Pons (tissue), 1 donor: ENCODE results near the gene SYVN1.
"Not testable (repeated sequence)": the region's sequence is repeated elsewhere in the genome, so short reads cannot be mapped to it uniquely, and the experiment has no call there.

ENCODE experiments used
- DNase-seq: peaks from one replicate; pipeline ENCODE4 v3.0.0-alpha.2; 2016; ENCODE audit warnings: low spot score

SYVN1 gene

GRCh38 chr11:65151331-65151899 is 17.1 kb upstream of the SYVN1 start:
- DNase-seq: no peak

- DNase-seq: peak; percentile 78
Measured at GRCh38 chr11:65150509-65151299, 16.4 kb upstream of the SYVN1 start.

DNA sequence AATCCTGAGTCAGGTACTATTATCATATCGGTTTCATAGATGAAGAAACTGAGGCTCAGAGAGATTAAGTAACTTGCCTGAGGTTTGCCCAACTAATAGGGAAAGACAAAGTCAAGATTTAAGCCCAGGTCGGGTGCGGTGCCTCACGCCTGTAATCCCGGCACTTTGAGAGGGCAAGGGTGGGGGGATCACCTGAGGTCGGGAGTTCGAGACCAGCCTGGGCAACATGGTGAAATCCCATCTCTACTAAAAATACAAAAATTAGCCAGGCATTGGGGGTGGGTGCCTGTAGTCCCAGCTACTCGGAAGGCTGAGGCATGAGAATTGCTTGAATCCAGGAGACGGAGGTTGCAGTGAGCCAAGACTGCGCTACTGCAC is 15.8 kb upstream of the SYVN1 start:
- DNase-seq: not testable (repeated sequence)

- no peak for DNase-seq
Measured at GRCh38 chr11:65148657-65149056, 14.3 kb upstream of the SYVN1 start.

GRCh38 chr11:65147352-65148075 is 13.2 kb upstream of the SYVN1 start:
- no peak for DNase-seq

- DNase-seq: no peak
Measured at GRCh38 chr11:65141896-65142494, 7.7 kb upstream of the SYVN1 start.

- no peak for DNase-seq
Measured at GRCh38 chr11:65136515-65137096, 2.3 kb upstream of the SYVN1 start.

- no peak for DNase-seq
Measured at GRCh38 chr11:65135633-65136145, 1.4 kb upstream of the SYVN1 start.

DNA sequence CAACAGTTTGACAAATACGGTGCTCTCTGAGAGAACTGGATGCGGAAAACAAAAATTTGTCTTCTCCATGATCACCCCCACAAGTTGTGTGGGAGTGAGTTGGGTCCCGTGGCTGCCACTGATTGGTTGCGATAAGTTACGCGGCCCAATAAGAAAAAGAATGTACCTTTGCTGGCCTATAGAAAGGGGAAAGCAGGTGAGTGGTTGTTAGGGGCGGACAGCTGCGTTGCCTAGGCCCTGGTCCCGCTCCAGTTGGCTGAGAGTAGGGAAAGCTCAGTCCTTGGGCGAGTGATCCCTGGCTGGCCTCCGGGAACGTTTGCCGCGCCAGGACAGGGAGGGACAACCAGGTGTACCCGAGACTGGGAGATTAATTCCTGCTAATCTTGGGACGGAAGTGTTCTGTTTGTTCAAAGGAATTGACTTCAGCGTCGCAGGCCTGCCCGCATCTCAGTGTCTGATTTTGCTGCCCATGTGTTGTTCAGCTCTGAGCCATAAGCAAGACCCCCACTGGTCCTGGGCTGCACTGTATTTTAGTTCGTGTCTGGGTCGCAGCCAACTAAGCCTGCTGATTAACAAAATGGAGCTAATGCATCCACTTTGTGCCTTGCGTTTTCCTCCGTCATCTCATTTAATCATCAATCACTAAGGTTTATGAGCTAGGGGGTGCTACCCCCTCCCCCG is 773 bp upstream of the SYVN1 start:
- peak; percentile 95 for DNase-seq

DNA sequence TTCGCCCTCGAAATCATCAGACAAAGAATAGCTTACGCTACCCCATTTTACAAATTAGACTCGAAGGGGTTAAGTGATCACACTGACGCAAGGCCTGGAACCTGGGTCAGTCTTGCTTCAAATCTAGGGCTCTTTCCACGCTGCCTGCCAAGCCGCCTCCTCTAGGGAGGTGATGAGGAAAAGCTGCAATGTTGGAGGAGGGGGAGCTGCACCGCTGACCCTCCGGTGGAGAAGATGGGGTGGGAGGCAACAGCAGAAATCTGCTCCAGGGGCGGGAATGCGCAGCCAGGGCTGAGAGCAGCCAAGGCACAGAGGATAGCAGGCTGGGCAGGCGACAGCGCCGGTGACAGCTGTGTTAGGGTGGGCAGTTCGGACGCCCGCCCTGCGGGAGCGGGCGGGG is 595 bp downstream of the SYVN1 start:
- no peak for DNase-seq

DNA sequence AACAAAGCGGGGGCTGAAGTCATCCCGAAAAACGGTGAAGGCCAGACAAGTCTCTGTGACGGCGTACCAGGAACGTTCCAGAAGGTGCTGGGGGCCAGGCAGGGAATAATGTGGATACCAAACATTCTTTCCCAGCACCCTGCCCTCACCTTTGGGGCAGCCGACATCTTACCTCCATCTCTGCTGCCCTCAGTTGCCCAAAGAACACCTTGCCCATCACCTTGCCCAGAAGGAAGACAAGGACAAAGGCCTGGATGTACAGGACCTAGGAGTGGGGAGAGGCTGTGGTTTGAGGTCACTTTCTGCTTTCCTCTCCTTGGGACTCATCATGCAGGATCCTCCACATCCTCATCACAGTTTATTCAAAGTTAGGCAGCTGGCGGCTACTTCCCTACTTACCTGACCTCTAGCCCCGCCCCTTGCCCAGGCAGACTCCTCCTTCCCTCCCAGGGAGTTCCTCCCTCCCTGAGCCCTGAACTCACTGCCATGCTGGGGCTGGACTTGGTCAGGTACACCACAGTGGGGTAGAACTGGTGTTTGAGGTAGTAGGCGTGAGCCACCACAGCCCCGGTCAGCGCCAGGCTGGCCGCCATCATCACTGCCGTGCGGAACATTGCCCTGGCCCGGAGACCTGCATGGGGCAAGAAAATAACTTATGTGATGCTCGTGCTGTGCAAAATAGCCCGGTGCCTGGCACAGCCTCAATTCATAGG is 1.2 kb downstream of the SYVN1 start:
- DNase-seq: no peak

- no peak for DNase-seq
Measured at GRCh38 chr11:65132238-65132987, 1.9 kb downstream of the SYVN1 start.

DNA sequence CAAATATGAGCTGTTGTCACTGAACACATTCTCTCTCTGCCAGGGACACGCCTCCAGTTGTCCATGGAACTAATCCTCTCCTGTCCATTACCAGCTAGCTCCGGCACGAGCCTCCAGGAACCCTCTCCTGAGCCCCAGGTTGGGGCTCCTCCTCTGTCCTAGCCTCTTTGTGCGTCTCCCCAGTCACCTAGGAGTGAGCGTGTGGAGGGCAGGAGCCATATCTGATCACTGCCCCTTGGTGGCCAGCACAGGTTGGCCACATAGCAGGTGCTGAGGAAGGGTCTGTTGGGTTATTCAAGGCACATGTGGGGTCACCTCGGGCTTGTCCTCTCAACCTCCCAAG is 2.5 kb downstream of the SYVN1 start:
- no peak for DNase-seq

- DNase-seq: no peak
Measured at GRCh38 chr11:65131417-65131776, 2.9 kb downstream of the SYVN1 start.

GRCh38 chr11:65130631-65131416 is 3.5 kb downstream of the SYVN1 start:
- no peak for DNase-seq

DNA sequence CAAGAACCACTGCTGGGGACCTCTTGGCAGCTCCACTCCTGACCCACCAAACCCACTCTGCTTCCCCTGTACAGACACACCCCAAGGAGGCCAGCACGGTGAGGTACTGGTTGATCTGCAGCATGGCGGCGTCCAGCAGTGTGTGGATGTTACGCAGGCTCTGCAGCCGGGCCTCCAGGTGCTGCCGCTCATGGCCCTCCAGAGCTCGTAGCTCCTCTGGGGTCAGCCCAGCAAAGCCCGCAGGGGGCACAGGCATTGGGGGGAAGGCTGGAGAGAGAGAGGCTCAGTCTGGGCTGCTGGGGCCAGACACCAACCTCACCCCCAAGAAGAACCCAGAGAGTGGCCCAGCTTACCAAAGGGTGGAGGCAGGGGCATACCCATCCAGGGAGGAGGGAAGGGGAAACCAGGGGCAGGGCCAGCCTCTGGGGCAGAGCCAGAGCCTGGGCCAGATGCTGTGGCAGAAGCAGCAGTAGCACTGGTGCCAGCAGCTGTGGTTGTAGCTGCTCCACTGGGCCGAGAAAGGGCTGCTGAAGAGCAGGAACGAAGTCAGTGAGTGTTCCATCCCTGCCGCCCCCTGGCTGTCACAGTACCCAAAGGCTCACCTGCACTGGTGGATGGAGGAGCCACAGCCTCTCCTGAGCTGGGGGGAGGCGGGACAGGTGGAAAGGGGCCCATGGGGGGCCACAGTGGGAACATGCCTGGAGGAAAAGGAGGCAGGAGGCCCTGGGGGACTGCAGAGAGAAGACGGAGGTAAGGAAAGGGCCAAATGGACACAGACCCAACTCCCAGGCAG is 4.5 kb downstream of the SYVN1 start:
- no peak for DNase-seq

- DNase-seq: no peak
Measured at GRCh38 chr11:65128182-65129145, 5.9 kb downstream of the SYVN1 start.
